Myocyte (in vitro differentiated cells): ENCODE results near the gene MMD. TPM values are rescaled to one million over a fixed set of nuclear protein-coding genes. Genes with fewer than 3 reads are reported as not detected.
"Not testable (repeated sequence)": the region's sequence is repeated elsewhere in the genome, so short reads cannot be mapped to it uniquely, and the experiment has no call there.

Source experiments
- DNase-seq: peaks from one replicate; pipeline ENCODE4 v3.0.0-alpha.2; 2012; ENCODE audit warnings: low read depth
- total RNA-seq: library from RNA; depleted of rRNA; stranded (reverse); fragments of >200 nt; gene quantifications from 2 replicates; pipeline ENCODE4 v1.2.3, GENCODE V29; 2014

The MMD gene
- total RNA-seq, 1 donor from 2014 or later = 5.3 TPM

- no peak for DNase-seq
Observed at GRCh38 chr17:55423535-55423934, 1.9 kb upstream of the MMD start.

- not testable (repeated sequence) for DNase-seq
Observed at GRCh38 chr17:55422828-55423164, 1.2 kb upstream of the MMD start.

- peak; percentile 29 for DNase-seq
Observed at GRCh38 chr17:55420776-55421178, 858 bp downstream of the MMD start.

- no peak for DNase-seq
Observed at GRCh38 chr17:55420067-55420775, 1.4 kb downstream of the MMD start.

- DNase-seq = no peak
Observed at GRCh38 chr17:55418369-55419268, 3.0 kb downstream of the MMD start.

- DNase-seq = no peak
Observed at GRCh38 chr17:55417411-55418268, 4.0 kb downstream of the MMD start.

GRCh38 chr17:55416470-55417052, 5.1 kb downstream of the MMD start:
- no peak for DNase-seq

GRCh38 chr17:55416000-55416399, 5.6 kb downstream of the MMD start:
- peak; percentile 50 for DNase-seq

GRCh38 chr17:55414983-55415382, 6.7 kb downstream of the MMD start:
- DNase-seq = no peak

- DNase-seq = no peak
Observed at GRCh38 chr17:55413825-55414489, 7.7 kb downstream of the MMD start.

GRCh38 chr17:55411463-55411855, 10.2 kb downstream of the MMD start:
- no peak for DNase-seq

GRCh38 chr17:55410722-55411462, 10.7 kb downstream of the MMD start:
- DNase-seq = no peak

- no peak for DNase-seq
Observed at GRCh38 chr17:55409030-55409800, 12.4 kb downstream of the MMD start.

GRCh38 chr17:55407641-55408566, 13.7 kb downstream of the MMD start:
- DNase-seq = no peak

GRCh38 chr17:55405600-55405999, 16.0 kb downstream of the MMD start:
- no peak for DNase-seq

GRCh38 chr17:55404197-55404596, 17.4 kb downstream of the MMD start:
- DNase-seq = not testable (repeated sequence)

GRCh38 chr17:55402374-55402773, 19.3 kb downstream of the MMD start:
- no peak for DNase-seq

- peak; percentile 59 for DNase-seq
Observed at GRCh38 chr17:55398689-55399088, 22.9 kb downstream of the MMD start.
